ENCODE data around the gene B2M.
"Not testable (repeated sequence)": the region's sequence is repeated elsewhere in the genome, so short reads cannot be mapped to it uniquely, and the experiment has no call there.

Gene B2M

DNA sequence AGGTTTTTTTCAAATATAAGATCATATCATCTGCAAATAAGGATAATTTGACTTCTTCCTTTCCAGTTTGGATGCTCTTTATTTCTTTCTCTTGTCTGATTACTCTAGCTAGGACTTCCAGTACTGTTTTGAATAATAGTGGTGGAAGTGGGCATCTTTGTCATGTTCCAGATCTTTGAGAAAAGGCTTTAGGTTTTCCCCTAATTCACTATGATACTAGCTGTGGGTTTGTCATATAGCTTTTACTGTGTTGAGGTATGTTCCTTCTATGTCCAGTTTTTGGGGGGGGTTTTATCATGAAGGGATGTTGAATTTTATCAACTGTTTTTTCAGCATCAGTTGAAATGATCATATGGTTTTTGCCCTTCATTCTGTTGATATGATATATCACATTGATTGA is 10.6 kb upstream of the B2M start:
- DNase-seq, result not testable (repeated sequence)

DNA sequence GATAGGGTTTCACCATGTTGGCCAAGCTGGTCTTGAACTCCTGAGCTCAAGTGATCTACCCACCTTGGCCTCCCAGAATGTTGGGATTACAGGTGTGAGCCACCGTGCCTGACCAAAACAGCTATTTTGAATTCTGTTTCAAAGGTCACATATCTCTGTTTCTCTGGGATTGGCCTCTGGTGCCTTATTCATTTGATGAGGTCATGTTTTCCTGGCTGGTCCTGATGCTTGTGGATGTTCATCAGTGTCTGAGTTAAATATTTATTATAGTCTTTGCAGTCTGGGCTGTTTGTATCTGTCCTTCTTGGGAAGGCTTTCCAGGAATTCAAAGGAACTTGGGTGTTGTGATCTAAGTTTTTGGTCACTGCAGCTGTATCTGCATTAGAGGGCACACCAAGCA is 5.3 kb upstream of the B2M start:
- DNase-seq, result no peak

DNA sequence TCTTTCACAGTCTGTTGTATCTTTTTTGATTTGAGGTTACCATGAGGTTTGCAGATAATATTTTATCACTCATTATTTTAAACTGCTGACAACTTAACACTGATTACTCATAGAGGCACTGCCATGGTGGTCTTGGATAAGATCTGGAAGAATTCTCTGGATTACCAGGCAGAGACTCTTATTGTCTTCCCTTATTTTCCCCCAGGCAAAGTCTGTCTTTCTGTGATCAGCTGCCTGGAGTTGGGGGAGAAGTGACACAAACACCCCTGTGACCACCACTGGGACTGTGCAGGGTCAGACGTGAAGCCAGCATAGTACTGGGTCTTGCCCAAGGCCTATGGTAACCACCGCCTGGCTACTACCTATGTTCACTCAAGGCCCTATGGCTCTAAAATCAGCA is 4.9 kb upstream of the B2M start:
- DNase-seq, result no peak

GRCh38 chr15:44706946-44707636 is 4.2 kb upstream of the B2M start:
- no peak for DNase-seq

DNA sequence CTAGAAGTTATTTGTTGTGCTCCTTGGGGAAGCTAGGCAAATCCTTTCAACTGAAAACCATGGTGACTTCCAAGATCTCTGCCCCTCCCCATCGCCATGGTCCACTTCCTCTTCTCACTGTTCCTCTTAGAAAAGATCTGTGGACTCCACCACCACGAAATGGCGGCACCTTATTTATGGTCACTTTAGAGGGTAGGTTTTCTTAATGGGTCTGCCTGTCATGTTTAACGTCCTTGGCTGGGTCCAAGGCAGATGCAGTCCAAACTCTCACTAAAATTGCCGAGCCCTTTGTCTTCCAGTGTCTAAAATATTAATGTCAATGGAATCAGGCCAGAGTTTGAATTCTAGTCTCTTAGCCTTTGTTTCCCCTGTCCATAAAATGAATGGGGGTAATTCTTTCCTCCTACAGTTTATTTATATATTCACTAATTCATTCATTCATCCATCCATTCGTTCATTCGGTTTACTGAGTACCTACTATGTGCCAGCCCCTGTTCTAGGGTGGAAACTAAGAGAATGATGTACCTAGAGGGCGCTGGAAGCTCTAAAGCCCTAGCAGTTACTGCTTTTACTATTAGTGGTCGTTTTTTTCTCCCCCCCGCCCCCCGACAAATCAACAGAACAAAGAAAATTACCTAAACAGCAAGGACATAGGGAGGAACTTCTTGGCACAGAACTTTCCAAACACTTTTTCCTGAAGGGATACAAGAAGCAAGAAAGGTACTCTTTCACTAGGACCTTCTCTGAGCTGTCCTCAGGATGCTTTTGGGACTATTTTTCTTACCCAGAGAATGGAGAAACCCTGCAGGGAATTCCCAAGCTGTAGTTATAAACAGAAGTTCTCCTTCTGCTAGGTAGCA is 851 bp upstream of the B2M start:
- DNase-seq, result peak; percentile 63

DNA sequence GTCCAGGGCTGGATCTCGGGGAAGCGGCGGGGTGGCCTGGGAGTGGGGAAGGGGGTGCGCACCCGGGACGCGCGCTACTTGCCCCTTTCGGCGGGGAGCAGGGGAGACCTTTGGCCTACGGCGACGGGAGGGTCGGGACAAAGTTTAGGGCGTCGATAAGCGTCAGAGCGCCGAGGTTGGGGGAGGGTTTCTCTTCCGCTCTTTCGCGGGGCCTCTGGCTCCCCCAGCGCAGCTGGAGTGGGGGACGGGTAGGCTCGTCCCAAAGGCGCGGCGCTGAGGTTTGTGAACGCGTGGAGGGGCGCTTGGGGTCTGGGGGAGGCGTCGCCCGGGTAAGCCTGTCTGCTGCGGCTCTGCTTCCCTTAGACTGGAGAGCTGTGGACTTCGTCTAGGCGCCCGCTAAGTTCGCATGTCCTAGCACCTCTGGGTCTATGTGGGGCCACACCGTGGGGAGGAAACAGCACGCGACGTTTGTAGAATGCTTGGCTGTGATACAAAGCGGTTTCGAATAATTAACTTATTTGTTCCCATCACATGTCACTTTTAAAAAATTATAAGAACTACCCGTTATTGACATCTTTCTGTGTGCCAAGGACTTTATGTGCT is 527 bp downstream of the B2M start:
- DNase-seq, result peak; percentile 68

DNA sequence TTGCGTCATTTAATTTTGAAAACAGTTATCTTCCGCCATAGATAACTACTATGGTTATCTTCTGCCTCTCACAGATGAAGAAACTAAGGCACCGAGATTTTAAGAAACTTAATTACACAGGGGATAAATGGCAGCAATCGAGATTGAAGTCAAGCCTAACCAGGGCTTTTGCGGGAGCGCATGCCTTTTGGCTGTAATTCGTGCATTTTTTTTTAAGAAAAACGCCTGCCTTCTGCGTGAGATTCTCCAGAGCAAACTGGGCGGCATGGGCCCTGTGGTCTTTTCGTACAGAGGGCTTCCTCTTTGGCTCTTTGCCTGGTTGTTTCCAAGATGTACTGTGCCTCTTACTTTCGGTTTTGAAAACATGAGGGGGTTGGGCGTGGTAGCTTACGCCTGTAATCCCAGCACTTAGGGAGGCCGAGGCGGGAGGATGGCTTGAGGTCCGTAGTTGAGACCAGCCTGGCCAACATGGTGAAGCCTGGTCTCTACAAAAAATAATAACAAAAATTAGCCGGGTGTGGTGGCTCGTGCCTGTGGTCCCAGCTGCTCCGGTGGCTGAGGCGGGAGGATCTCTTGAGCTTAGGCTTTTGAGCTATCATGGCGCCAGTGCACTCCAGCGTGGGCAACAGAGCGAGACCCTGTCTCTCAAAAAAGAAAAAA is 1.2 kb downstream of the B2M start:
- peak; percentile 77 for DNase-seq

- DNase-seq, result no peak
Observed at GRCh38 chr15:44713006-44713966, 2.0 kb downstream of the B2M start.

DNA sequence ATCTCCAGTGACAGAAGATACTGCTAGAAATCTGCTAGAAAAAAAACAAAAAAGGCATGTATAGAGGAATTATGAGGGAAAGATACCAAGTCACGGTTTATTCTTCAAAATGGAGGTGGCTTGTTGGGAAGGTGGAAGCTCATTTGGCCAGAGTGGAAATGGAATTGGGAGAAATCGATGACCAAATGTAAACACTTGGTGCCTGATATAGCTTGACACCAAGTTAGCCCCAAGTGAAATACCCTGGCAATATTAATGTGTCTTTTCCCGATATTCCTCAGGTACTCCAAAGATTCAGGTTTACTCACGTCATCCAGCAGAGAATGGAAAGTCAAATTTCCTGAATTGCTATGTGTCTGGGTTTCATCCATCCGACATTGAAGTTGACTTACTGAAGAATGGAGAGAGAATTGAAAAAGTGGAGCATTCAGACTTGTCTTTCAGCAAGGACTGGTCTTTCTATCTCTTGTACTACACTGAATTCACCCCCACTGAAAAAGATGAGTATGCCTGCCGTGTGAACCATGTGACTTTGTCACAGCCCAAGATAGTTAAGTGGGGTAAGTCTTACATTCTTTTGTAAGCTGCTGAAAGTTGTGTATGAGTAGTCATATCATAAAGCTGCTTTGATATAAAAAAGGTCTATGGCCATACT is 4.0 kb downstream of the B2M start:
- no peak for DNase-seq

DNA sequence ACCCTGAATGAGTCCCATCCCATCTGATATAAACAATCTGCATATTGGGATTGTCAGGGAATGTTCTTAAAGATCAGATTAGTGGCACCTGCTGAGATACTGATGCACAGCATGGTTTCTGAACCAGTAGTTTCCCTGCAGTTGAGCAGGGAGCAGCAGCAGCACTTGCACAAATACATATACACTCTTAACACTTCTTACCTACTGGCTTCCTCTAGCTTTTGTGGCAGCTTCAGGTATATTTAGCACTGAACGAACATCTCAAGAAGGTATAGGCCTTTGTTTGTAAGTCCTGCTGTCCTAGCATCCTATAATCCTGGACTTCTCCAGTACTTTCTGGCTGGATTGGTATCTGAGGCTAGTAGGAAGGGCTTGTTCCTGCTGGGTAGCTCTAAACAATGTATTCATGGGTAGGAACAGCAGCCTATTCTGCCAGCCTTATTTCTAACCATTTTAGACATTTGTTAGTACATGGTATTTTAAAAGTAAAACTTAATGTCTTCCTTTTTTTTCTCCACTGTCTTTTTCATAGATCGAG is 4.5 kb downstream of the B2M start:
- no peak for DNase-seq

GRCh38 chr15:44716983-44717602 is 5.8 kb downstream of the B2M start:
- no peak for DNase-seq

- no peak for DNase-seq
Observed at GRCh38 chr15:44718180-44718926, 7.0 kb downstream of the B2M start.

DNA sequence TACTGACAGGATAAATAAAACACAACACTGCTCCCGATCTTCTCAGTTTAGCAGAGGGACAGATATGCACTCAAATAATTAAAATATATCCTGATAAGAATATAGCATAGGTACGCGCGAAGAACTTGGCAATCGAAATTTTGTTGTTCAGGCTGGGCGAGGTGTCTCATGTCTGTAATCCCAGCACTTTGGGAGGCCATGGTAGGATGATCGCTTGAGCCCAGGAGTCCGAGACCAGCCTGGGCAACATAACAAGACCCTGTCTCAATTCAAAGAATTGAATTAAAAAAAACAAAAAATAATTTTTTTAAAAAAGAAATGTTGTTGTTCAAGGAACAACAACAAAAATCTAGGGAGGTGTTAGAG is 7.6 kb downstream of the B2M start:
- no peak for DNase-seq

DNA sequence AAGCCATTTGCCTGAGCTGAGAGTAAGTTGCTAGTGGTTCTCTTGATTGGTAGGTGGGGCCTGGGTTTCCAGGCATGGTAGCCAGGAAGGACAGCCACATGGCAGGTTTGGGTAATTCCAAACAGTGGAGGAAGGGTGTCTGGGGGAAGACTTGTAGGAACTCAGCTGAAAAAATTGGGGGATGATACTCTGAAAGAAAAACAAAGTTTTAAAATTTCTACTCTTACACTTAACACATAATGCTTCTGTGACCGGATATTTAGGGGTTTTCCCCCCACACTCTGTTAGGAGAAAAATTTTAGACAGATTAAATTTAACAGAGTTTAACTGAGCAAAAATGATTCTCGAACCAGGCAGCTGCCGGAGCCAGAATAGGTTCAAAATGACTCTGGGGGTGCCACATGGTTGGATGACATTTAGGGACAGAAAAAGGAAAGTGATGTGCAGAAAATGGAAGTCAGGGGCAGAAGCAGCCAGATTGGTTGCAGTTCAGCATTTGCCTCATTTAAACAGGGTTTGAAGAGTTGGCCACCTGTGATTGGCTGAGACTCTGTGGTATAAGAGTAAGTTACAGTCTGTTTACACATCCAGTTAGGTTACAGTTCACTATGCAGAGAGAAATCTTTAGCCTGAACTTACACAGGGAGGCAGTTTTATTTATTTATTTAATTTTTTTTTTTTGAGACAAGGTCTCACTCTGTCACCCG is 8.1 kb downstream of the B2M start:
- DNase-seq, result peak; percentile 40

DNA sequence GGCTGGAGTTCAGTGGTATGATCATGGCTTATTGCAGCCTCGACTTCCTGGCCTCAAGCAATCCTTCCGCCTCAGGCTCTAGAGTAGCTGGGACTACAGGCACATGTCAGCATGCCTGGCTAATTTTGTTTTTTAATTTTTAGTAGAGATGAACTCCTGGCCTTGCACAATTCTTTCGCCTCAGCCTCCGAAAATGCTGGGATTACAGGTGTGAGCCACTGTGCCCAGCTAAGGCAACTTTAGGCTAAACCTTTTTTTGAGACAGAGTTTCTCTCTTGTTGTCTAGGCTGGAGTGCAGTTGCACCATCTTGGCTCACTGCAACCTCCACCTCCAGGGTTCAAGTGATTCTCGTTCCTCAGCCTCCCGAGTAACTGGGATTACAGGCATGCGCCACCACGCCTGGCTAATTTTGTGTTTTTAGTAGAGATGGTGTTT is 8.7 kb downstream of the B2M start:
- peak; percentile 50 for DNase-seq

DNA sequence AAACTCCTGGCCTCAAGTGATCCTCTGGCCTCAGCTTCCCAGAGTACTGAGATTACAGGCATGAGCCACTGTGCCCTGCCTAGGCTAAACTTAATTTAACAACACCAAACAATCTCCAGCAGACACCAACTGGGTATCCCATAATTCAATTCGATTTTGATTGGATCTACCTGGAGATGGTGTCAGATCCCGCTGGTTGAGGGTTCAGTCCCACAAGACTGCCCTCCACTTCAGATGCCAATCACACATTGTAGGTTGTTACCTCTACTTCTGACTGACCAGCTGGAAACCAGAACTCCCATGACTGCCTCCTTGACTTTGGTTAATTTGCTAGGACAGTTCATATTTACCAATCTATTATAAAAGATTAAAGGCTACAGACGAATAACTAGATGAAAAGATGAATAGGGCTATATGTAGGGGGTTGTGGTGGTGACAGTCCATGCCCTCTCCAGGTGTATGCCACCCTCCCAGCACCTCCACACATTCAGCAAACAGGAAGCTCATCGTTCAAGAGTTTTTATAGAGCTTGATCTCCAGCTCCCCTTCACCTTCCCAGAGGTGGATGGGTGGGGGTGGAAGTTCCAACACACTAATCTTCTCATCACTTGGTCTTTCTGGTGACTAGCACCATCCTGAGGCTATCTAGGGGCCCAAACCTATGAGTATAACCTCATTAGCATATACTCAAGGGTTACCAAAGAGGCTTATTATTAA is 9.3 kb downstream of the B2M start:
- peak; percentile 36 for DNase-seq

- no peak for DNase-seq
Observed at GRCh38 chr15:44722011-44722410, 10.7 kb downstream of the B2M start.

- DNase-seq, result peak; percentile 50
Observed at GRCh38 chr15:44726136-44726535, 14.8 kb downstream of the B2M start.

Measured in CD4-positive, alpha-beta T cell treated with Interleukin-6 for 4 hours (primary cell).